GM21367 (cell line): ENCODE data around the gene DRD4.
"Not testable (repeated sequence)": the region's sequence is repeated elsewhere in the genome, so short reads cannot be mapped to it uniquely, and the experiment has no call there.

Experiments used
- ATAC-seq: cut with Tn5 transposase; IDR thresholded peaks from one replicate; pipeline ENCODE4 v1.9.1; 2021; ENCODE audit not compliant: unreplicated experiment

Gene DRD4

GRCh38 chr11:641806-642370, 4.8 kb downstream of the DRD4 start:
- no peak for ATAC-seq

- ATAC-seq = no peak
Observed at GRCh38 chr11:643366-643765, 6.3 kb downstream of the DRD4 start.

GRCh38 chr11:643849-644738, 7.0 kb downstream of the DRD4 start:
- no peak for ATAC-seq

- no peak for ATAC-seq
Observed at GRCh38 chr11:645536-645935, 8.5 kb downstream of the DRD4 start.

GRCh38 chr11:646214-646613, 9.1 kb downstream of the DRD4 start:
- ATAC-seq = no peak

GRCh38 chr11:647672-648158, 10.6 kb downstream of the DRD4 start:
- not testable (repeated sequence) for ATAC-seq

GRCh38 chr11:650482-650881, 13.4 kb downstream of the DRD4 start:
- ATAC-seq = no peak

GRCh38 chr11:653136-653535, 16.1 kb downstream of the DRD4 start:
- ATAC-seq = not testable (repeated sequence)

- ATAC-seq = no peak
Observed at GRCh38 chr11:653837-654236, 16.8 kb downstream of the DRD4 start.

GRCh38 chr11:654444-654843, 17.4 kb downstream of the DRD4 start:
- ATAC-seq = not testable (repeated sequence)

GRCh38 chr11:655036-655726, 18.1 kb downstream of the DRD4 start:
- ATAC-seq = no peak

GRCh38 chr11:656426-656825, 19.4 kb downstream of the DRD4 start:
- no peak for ATAC-seq

- no peak for ATAC-seq
Observed at GRCh38 chr11:656866-657265, 19.8 kb downstream of the DRD4 start.

- no peak for ATAC-seq
Observed at GRCh38 chr11:657691-658126, 20.6 kb downstream of the DRD4 start.

- no peak for ATAC-seq
Observed at GRCh38 chr11:659532-660085, 22.5 kb downstream of the DRD4 start.

- no peak for ATAC-seq
Observed at GRCh38 chr11:660281-660680, 23.2 kb downstream of the DRD4 start.

- no peak for ATAC-seq
Observed at GRCh38 chr11:660681-661444, 23.8 kb downstream of the DRD4 start.

GRCh38 chr11:662689-663274, 25.7 kb downstream of the DRD4 start:
- no peak for ATAC-seq

GRCh38 chr11:665062-665703, 28.1 kb downstream of the DRD4 start:
- no peak for ATAC-seq
